HG03066 (cell line): ENCODE data around the gene APLP2.
A peak's percentile ranks its signal among the peaks of the same experiment; 100 is the strongest.

Experiments
- ATAC-seq: cut with Tn5 transposase; IDR thresholded peaks from one replicate; pipeline ENCODE4 v1.9.1; 2021; ENCODE audit warnings: low read depth; ENCODE audit not compliant: unreplicated experiment

The APLP2 gene

GRCh38 chr11:130112071-130112830 is 42.6 kb downstream of the APLP2 start:
- ATAC-seq = no peak

DNA sequence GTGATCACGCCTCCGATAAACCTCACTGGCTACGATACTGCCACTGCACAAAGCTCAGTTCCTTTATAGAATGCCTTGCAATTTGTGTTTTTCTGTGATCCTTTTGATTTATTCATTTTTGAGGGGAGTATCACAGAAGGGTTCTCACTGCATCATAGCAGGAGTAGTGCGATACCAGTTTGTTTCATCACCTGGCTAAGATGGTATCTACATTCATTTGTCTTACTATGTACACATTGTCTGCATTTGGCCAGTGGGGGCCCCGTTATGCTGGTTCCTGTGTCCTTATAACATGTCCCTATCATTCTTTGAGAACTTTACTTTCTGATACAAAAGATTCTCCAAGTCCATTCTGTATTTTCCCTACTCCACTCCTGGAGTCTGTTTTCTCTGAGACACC is 44.6 kb downstream of the APLP2 start:
- no peak for ATAC-seq

DNA sequence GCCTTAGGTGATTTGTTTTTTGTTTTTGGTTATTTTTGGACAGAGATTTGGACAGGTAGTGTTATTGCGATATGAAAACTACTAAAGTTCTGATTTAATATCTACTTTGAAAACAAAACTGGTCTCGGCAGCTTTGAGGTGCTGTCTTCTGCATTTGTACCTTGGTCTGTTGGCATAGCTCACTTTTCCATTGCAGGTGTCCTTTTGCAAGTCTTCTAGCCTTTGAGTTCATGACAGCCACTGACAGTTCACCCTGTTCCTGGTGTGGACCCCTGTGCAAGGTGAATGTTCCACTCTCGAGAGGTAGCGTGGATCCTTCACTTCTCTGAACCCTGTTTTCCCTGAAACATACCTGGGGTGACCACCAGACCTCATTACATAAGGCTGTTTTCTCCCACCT is 45.0 kb downstream of the APLP2 start:
- no peak for ATAC-seq

DNA sequence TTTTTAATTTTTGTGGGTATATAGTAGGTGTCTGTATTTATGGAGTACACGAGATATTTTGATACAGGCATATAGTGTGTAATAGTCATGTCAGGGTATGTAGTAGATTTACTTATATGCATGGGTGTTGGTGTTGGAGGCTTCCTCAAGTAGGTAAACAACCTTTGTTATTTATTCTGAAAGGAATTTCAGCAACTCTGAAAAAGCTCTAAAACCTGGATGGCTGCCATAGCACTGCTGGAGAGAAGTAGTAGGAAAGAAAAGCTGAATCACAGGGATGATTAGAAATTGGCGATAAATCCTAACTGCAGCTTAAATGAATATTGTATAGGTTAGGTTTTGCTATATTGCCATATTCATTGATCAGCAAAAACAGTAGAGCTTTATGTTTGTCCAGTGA is 45.5 kb downstream of the APLP2 start:
- no peak for ATAC-seq

DNA sequence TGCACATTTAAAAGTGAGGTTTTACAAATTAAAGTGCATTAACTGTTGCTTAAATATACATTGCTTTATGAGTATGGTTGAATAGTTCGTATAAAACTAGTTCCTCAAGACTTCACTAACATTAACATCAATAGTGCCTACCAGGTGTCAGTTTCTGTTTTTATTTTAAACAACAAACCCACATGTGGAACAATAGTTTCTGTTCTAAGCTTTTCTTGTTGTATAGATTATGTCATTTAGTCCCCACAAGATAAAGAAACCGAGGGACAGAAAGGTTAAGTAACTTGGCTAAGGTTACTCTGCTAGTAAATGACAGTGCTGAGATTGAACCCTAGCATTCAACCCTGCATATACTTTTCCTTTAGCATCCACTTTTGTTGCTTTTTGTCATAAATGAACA is 48.5 kb downstream of the APLP2 start:
- peak; percentile 82 for ATAC-seq

DNA sequence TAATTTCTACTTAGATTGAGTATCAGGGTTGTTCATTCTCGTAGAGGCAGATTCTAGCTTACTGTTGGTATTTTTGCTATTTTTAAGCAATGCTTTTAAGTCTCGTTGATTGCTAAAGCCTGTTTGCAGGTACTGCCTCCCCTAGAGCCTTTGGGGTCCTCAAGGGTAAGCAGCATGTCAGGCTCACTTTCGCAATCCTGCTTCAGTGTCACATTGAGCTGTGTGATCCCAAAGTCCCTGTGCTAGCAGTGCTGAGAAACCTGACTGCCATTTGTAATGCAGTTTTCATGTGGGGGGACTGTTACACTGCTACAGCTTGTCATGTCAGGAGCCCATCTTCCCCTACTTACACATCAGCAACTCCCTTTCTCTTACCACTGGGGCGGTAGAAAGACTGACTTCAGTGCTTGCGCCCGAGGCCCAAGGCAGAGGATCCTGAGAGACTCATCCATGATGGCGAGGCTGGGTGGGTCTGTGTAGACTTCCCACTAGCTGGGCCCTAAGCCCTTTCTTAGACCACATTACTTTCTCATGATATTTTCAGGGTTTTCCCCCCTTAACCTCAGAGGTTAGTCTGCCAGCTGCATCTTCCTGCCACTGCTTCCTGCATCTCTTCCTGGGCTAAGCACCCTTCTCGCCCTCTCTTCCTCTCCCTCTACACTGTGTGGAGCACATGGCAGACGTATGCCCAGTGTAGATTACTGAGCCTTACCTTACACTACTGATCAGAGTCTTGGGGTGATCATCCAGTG is 49.1 kb downstream of the APLP2 start:
- ATAC-seq = peak; percentile 65

DNA sequence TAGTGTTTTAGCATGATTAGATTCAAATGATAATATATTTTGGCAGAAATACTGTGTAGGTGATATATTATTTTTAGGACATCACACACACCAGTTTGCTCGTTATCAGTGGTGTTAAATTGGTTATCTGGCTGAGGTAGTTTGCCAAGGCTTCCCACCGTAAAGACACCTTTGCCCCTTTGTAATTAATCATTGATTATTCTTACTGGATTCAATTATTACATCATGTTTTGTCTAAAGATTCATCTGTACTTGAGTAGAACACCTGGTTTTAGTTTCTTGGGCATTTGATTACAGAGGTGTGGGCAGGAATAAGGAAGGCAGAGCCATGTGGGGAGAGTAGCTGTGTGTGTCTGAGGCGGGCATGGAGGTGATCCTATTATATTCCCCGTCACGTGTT is 50.4 kb downstream of the APLP2 start:
- ATAC-seq = no peak

DNA sequence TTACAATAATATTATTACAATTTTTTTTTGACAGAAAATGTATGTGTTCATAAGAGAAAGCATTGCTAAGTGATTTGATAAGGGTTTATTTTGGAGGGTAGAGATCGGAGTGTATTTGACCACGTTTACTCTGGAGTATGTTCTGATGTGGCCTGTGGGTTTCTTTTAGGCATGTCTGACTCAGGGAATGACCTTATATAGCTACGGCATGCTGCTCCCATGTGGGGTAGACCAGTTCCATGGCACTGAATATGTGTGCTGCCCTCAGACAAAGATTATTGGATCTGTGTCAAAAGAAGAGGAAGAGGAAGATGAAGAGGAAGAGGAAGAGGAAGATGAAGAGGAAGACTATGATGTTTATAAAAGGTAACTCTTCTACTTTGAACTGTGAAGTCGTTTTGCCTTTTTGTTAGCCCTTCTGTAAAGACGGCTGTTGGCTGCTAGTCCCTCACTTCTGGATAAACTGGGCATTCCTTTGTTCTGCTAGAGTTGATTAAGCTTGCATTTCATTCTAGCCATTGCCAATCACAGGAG is 51.8 kb downstream of the APLP2 start:
- ATAC-seq = no peak

DNA sequence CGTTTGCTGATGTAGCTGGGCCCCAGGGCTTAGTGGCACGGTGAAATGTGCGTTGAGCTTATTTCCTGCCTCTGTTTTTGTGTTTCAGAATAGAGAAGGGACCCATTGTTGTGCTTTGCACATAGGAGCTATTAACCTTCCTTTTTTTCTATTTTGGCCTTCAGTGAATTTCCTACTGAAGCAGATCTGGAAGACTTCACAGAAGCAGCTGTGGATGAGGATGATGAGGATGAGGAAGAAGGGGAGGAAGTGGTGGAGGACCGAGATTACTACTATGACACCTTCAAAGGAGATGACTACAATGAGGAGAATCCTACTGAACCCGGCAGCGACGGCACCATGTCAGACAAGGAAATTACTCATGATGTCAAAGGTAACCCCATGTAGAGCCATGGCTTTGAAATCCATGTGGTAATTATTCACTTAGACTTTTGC is 52.5 kb downstream of the APLP2 start:
- no peak for ATAC-seq

- ATAC-seq = no peak
These were observed 53.8 kb downstream of the APLP2 start for GRCh38 chr11:130123414-130124040.

- no peak for ATAC-seq
These were observed 54.4 kb downstream of the APLP2 start for GRCh38 chr11:130124096-130124495.

DNA sequence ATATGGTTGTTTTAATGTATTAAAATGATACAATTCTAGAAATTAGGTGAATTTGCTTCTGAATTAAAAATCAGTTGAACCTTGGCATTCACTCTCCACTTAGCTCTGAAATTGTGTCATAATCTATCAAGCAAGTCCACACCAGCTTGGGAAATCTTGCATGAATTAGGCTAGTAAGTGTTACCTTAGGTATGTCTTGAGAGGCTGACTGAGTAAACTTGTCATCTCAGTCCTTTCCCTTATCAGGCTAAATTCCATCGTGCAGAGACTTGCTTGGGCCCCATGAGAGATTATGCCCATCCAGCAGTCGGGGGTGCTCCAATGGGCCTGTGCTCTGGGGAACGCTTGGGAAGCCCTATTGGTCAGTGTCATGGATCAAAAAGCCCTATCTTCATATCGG is 55.9 kb downstream of the APLP2 start:
- no peak for ATAC-seq

DNA sequence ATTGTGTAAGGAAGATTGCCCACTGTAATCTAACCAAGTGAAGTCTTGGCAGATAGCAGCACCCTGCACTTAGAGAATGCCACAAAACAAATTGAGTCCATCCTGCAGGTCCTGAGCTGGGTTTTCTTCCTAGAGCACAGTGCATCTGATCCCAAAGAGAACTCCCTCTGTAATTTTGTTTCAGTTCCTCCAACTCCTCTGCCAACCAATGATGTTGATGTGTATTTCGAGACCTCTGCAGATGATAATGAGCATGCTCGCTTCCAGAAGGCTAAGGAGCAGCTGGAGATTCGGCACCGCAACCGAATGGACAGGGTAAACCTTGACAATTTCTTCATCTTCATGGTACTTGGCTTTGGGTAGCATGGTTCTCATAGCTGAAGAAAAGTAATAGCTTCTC is 56.8 kb downstream of the APLP2 start:
- no peak for ATAC-seq

- no peak for ATAC-seq
These were observed 57.8 kb downstream of the APLP2 start for GRCh38 chr11:130127509-130127908.

DNA sequence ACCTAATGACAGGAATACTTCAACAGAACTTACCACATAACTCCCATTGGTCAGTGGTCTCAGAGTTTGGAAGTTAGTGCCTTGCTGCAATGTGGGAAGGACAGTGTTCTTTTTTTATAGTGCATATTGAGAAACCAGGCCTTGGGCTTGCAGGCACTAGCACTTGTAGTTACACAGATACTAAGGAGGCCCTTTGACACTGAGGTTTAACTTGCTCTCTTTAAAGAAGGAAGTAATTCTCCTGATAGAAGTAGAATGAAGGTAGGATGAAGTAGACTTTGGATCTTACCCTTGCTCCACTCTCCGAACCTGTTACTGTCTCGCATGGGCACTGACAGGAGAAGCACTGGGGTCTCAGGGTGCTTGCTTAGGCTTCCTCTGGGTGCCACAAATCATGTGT is 58.9 kb downstream of the APLP2 start:
- no peak for ATAC-seq

GRCh38 chr11:130129922-130130321 is 60.2 kb downstream of the APLP2 start:
- ATAC-seq = no peak

DNA sequence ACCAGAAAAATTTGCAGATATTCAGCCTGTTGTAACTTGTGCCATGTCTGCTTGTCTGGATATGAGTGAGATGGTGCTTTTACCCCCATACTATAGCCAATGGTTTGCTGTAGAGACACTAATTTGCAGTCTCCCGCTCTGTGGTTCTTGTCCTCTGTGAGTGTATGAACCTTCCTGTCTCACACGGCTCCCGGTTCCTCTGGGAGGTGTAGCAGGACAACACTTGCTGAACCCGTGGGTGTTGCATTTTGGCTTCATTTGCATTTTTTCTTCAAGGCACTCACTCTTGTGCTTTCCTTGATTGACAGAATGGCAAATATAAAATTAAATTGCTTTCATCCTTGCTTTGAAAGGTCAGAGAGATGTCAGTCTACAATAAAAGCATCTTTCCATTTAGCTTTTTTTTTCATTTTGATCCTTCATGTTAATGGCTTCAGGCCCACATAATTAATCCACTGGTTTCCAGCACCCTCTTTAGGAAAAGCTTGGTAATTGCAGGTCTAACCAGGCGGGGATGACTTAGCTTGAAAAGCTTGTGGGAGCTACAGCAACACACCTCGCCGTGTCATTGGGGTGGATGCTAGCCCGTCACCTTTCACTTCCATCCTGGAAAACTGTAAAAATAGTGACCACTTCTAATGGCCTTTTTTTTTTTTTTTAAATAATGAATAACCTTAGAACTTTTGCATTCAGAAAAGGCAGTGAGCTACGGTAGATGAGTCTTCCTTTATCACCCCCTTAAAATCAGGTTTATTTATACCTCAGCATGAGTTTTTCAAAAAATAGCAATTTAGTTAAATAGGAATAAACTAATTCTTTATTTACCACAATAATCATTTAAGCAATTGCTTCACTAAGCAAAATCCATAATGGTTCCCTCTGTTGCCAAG is 62.5 kb downstream of the APLP2 start:
- peak; percentile 72 for ATAC-seq

DNA sequence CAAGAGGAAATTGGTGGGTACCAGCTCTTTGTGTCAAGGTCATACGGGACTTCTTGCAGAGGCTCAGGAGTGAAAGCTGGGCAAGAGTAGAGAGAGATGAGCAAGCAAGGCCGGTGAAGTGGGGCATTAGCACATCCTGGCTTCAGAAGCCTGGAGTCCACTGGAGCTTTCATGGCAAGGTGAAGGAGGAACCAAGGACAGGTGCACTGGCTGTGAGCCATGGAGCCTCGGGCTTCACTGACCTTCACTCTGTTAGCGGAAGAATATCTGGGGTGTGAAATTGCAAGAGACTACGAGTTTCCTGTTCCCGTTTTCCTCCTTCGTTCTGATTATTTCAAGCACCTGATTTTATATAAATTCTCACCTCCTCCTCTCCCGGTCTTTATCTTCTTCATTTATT is 64.0 kb downstream of the APLP2 start:
- no peak for ATAC-seq

DNA sequence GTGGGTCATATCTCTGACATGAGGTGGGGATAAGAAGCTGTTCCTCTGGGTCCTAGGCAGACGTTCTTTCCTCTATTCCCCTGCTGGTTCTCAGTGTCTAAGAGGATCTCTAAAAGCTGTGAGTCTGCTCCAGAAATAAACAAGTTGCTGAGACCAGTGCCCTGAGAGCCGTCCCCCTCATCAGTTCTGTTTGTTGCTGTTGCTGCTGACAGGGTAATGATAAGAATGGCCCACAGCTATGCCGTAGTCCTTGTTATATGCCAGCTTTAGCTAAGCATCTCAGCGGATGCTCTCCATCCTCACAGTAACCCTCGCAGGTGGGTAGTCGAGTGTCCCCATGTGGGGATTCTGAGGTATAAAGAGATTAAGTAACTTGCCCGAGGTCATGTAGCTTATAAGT is 66.4 kb downstream of the APLP2 start:
- no peak for ATAC-seq

DNA sequence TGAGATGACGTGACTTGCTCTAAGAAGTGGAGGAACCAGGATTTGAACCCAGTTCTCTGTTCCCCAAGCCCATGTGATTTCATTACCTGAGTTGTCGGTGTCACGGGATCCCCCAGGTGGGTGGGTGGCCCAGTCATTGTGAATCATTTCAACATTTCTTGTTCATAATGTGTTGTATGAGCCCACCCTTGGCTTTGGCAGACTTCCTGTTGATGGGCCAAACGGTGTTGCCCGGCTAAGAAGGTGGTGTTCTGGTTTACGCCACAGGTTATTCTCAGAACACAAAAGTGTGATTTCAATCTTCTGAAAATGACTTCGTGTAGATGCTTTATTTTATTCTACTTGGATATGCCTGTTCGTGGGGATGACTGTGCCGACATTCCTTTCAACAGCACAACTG is 68.3 kb downstream of the APLP2 start:
- no peak for ATAC-seq
